ENCODE data around the gene JTB. TPM values are rescaled to one million over a fixed set of nuclear protein-coding genes. Genes with fewer than 3 reads are reported as not detected.

JTB gene
- total and polyA plus RNA-seq, 9 of the 15 experiments (the other 6 are each of a cell fraction or from before 2014, with no cell fraction given): 24.7 to 308 (median 151) TPM

DNA sequence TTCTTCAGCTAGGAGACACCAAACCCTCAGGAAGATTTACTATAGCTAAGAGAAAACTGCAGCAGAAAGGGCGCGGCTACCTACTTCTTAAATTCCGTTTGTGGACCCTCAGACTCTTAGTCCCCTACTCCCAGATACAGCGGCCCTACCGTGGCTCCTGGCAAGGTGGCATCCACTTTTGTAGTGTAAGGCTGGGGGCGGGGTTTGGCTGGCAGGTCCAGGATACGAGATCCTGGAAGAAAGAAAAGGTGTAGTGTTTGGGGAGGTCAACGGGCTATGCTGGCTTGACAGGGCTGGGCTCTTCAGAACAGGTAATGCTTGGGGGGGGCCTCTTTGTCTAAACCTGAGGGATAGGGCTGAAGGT lies 9.5 kb downstream of the JTB start (continued):
- no peak for TF ChIP-seq CHD7 (IDR thresholded peaks at IDR 0.05; ENCODE audit: low read depth, low read length)
- TF ChIP-seq NR2C2 (CRISPR knock-in tag; IDR thresholded peaks at IDR 0.05): no peak
- TF ChIP-seq NR2C2 (tag; IDR thresholded peaks at IDR 0.05): no peak
